Measurements from ENCODE around the gene C4orf50. TPM values are rescaled to one million over a fixed set of nuclear protein-coding genes. Genes with fewer than 3 reads are reported as not detected.

The C4orf50 gene
- polyA plus RNA-seq, 1 donor from 2014 or later = 1.6 TPM

DNA sequence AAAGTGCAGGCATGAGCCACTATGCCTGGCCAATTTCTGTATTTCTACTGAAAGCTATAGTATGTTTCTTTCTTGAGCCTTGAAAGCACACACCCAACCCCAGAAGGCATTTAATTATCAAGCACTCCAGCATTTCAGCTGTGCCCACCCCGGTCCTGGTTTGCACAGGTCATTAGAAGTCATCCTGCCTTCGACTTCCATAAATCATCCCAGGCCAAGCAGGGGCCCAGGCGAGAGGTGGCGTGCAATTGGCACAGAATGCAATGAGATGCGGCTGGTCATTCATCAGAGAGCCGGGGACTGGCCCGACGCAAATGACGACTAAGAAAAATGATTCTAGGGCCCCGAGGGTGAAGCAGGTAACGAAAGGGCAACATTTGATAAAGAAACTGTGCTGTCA is 100.6 kb downstream of the C4orf50 start:
- H4K20me1 ChIP-seq (ENCODE audit: insufficient read depth) = no peaks in the 10 kb centered on the region
- no peaks in the 10 kb centered on the region for H3K79me2 ChIP-seq (replicated peaks; ENCODE audit: insufficient read depth, low read length)
- H3K4me2 ChIP-seq (ENCODE audit: low read length) = no peak overlapping the region
- no peaks in the 10 kb centered on the region for H3K27me3 ChIP-seq (ENCODE audit: insufficient read depth, low read depth, low read length)
- no peak overlapping the region for H3K4me3 ChIP-seq (ENCODE audit: low read length)
- TF ChIP-seq EZH2 (IDR thresholded peaks at IDR 0.05; ENCODE audit: borderline replicate concordance, insufficient read depth, low read length, poor library complexity, severe bottlenecking) (no peak), SMC3 (conservative IDR thresholded peaks at IDR 0.05; ENCODE audit: poor library complexity) (no peak), REST (IDR thresholded peaks at IDR 0.05; ENCODE audit: borderline replicate concordance) (no peak), CTCF (IDR thresholded peaks at IDR 0.05; ENCODE audit: poor library complexity, severe bottlenecking) (no peak), RAD21 (conservative IDR thresholded peaks at IDR 0.05) (no peak), TAF1 (IDR thresholded peaks at IDR 0.05; ENCODE audit: low read depth) (no peak), EP300 (conservative IDR thresholded peaks at IDR 0.05; ENCODE audit: poor library complexity, severe bottlenecking) (no peak), MXI1 (conservative IDR thresholded peaks at IDR 0.05; ENCODE audit: poor library complexity, severe bottlenecking) (no peak), POLR2AphosphoS5 (IDR thresholded peaks at IDR 0.05) (no peak)
- H3K27ac ChIP-seq (ENCODE audit: low read length) = no peak overlapping the region
- H3K9ac ChIP-seq (ENCODE audit: low read length) = no peak overlapping the region
- H3K9me3 ChIP-seq (ENCODE audit: low read length) = no peaks in the 10 kb centered on the region
- H3K36me3 ChIP-seq (ENCODE audit: insufficient read depth, low read length) = no peaks in the 10 kb centered on the region
- no peaks in the 10 kb centered on the region for H3F3A ChIP-seq (ENCODE audit: insufficient read depth, low read length, poor library complexity, severe bottlenecking)
- H3K9me2 ChIP-seq (ENCODE audit: insufficient read depth, low read length) = no peaks in the 10 kb centered on the region
- H2AFZ ChIP-seq (ENCODE audit: low read depth, low read length) = no peak overlapping the region

DNA sequence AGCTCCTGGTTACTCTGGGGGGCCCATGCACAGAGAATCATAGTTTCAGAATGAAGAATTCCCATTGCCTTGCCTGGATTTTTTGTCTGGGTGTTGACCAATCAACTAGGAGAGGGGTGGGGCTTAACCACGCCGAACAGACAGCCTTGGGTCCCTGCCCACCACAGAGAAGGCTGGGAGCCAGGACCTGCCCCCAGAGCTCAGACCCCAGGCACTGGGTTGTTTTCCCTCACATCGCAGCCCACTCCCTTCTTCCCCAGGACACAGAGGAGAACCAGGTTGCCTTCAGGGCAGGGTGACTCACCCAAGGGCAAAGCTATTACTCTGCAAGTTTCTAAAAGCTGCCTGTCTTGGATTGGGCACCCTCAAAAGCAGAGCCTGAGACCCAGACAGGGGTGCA is 102.0 kb downstream of the C4orf50 start:
- Histone ChIP-seq H3K79me2 (replicated peaks; ENCODE audit: insufficient read depth, low read length) (no peaks in the 10 kb centered on the region), H3K9me2 (ENCODE audit: insufficient read depth, low read length) (no peaks in the 10 kb centered on the region), H3K4me2 (ENCODE audit: low read length) (no peak overlapping the region), H3K27me3 (ENCODE audit: insufficient read depth, low read depth, low read length) (no peaks in the 10 kb centered on the region), H3K4me3 (ENCODE audit: low read length) (no peak overlapping the region), H3K9me3 (ENCODE audit: low read length) (no peaks in the 10 kb centered on the region), H3K27ac (ENCODE audit: low read length) (no peak overlapping the region), H4K20me1 (ENCODE audit: insufficient read depth) (no peaks in the 10 kb centered on the region), H3K36me3 (ENCODE audit: insufficient read depth, low read length) (no peaks in the 10 kb centered on the region), H2AFZ (ENCODE audit: low read depth, low read length) (no peak overlapping the region), H3F3A (ENCODE audit: insufficient read depth, low read length, poor library complexity, severe bottlenecking) (no peaks in the 10 kb centered on the region), H3K9ac (ENCODE audit: low read length) (no peak overlapping the region)
- TF ChIP-seq REST (IDR thresholded peaks at IDR 0.05; ENCODE audit: borderline replicate concordance) (no peak), SMC3 (conservative IDR thresholded peaks at IDR 0.05; ENCODE audit: poor library complexity) (no peak)
